ENCODE data around the gene BIVM. TPM values are rescaled to one million over a fixed set of nuclear protein-coding genes. Genes with fewer than 3 reads are reported as not detected.

Gene BIVM
- polyA plus RNA-seq, 1 of the 3 experiments (the other 2 are of a cell fraction) = 8.8 TPM

GRCh38 chr13:102814793-102815192 is 15.9 kb downstream of the BIVM start:
- Histone ChIP-seq H3K9me3 (0 out of 2 replicates have a peak, but pooled peaks cover 5% of the 10 kb centered on the region), H3K4me2 (no peak overlapping the region), H3K79me2 (ENCODE audit: insufficient read depth) (peaks cover 57% of the 10 kb centered on the region), H3K9ac (no peak overlapping the region), H2AFZ (ENCODE audit: low read depth) (no peak overlapping the region), H4K20me1 (ENCODE audit: insufficient read depth) (no peaks in the 10 kb centered on the region), H3K4me3 (ENCODE audit: low read depth in 2 of 2, low read length in 1 of 2) (no peak overlapping the region), H3K27ac (ENCODE audit: low read depth in 2 of 2, low read length in 1 of 2) (no peak overlapping the region), H3K4me1 (ENCODE audit: control insufficient read depth in 1 of 2, insufficient read depth in 2 of 2, low read depth in 1 of 2, low read length in 1 of 2) (peaks cover 4 to 16% of the 10 kb centered on the region in 2 experiments; a peak in 3 of 4 replicates), H3K9me2 (no peaks in the 10 kb centered on the region), H3K27me3 (ENCODE audit: insufficient read depth) (no peaks in the 10 kb centered on the region), H3K36me3 (replicated peaks in 1 of 2; ENCODE audit: control insufficient read depth in 1 of 2, insufficient read depth in 2 of 2, low read length in 1 of 2) (peaks cover 25 to 30% of the 10 kb centered on the region in 2 experiments), H3F3A (replicated peaks; ENCODE audit: insufficient read depth) (peaks cover 13% of the 10 kb centered on the region)
- WGBS (ENCODE audit: low lambda C conversion rate) = 89% methylated on average over 6 of the region's 6 CpGs
- no peak for DNase-seq
- TF ChIP-seq RCOR1 (IDR thresholded peaks at IDR 0.05; ENCODE audit: low read length) (no peak), TEAD4 (IDR thresholded peaks at IDR 0.05; ENCODE audit: borderline replicate concordance, insufficient read depth) (no peak), JUND (IDR thresholded peaks at IDR 0.05) (no peak), PBX3 (IDR thresholded peaks at IDR 0.05) (no peak), REST (IDR thresholded peaks at IDR 0.05; ENCODE audit: low read depth, low read length) (no peak), TCF12 (IDR thresholded peaks at IDR 0.05) (no peak), POLR2AphosphoS5 (IDR thresholded peaks at IDR 0.05; ENCODE audit: low read depth, low read length) (no peak), EP300 (IDR thresholded peaks at IDR 0.05; ENCODE audit: borderline replicate concordance in 1 of 2, low read depth in 1 of 2, low read length in 1 of 2) (no peak), MAX (IDR thresholded peaks at IDR 0.05; ENCODE audit: low read depth) (no peak), RXRA (IDR thresholded peaks at IDR 0.05; ENCODE audit: borderline replicate concordance, low read depth) (no peak), GATA2 (CRISPR knock-in tag; IDR thresholded peaks at IDR 0.05) (no peak), EZH2phosphoT487 (IDR thresholded peaks at IDR 0.05; ENCODE audit: borderline replicate concordance, low read depth) (no peak), NFIC (IDR thresholded peaks at IDR 0.05; ENCODE audit: borderline replicate concordance) (no peak)
- TF ChIP-seq, protein P1, sequence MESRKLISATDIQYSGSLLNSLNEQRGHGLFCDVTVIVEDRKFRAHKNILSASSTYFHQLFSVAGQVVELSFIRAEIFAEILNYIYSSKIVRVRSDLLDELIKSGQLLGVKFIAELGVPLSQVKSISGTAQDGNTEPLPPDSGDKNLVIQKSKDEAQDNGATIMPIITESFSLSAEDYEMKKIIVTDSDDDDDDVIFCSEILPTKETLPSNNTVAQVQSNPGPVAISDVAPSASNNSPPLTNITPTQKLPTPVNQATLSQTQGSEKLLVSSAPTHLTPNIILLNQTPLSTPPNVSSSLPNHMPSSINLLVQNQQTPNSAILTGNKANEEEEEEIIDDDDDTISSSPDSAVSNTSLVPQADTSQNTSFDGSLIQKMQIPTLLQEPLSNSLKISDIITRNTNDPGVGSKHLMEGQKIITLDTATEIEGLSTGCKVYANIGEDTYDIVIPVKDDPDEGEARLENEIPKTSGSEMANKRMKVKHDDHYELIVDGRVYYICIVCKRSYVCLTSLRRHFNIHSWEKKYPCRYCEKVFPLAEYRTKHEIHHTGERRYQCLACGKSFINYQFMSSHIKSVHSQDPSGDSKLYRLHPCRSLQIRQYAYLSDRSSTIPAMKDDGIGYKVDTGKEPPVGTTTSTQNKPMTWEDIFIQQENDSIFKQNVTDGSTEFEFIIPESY (IDR thresholded peaks at IDR 0.05; ENCODE audit: borderline replicate concordance, low read depth) = no peak
- CTCF ChIA-PET = interaction anchor here (2.4 kb wide), 1 partner anchor 15 kb away, joined by 10 read pairs; no protein-coding TSS in a partner anchor
- POLR2A ChIA-PET = no interaction called here

All from SK-N-SH (cell line).